B cell (primary cell): ENCODE measurements around the gene CBLB. TPM values are rescaled to one million over a fixed set of nuclear protein-coding genes. Genes with fewer than 3 reads are reported as not detected.
A peak's percentile ranks its signal among the peaks of the same experiment; 100 is the strongest.

ENCODE experiments used
- ATAC-seq: fragments of 200-7000 bp; cut with Tn5 transposase; one replicate; pipeline ENCODE4 v1.10.0; 2021; ENCODE audit warnings: low read depth, mild to moderate bottlenecking, moderate number of reproducible peaks, moderate library complexity
- CTCF ChIA-PET: fragments of 350-600 bp; sonication (Branson Sonifier 250); formaldehyde crosslinking; loops from one replicate; lab custom pipeline; 2021; ENCODE audit warnings: antibody characterized with exemption, inconsistent platforms; lab: Charles Lee
- POLR2A ChIA-PET: fragments of 350-600 bp; sonication (Branson Sonifier 250); formaldehyde crosslinking; loops from one replicate; lab custom pipeline; 2021; ENCODE audit warnings: antibody characterized with exemption; lab: Charles Lee
- DNase-seq: peaks from one replicate; pipeline ENCODE4 v3.0.0; 2013
- H2AFZ ChIP-seq: 2 replicates; pipeline ENCODE4 v1.6.1; 2012; ENCODE audit warnings: mild to moderate bottlenecking, low read depth, low read length; ENCODE audit not compliant: insufficient read depth, poor library complexity, severe bottlenecking
- H3K27ac ChIP-seq, 2 donors: 1 replicate in 1 of 2; 2 replicates in 1 of 2; pipeline ENCODE4 v1.5.1; 2012 to 2013; ENCODE audit warnings: low read length in 2 of 2, mild to moderate bottlenecking in 2 of 2, moderate library complexity in 1 of 2
- H3K27me3 ChIP-seq, 4 experiments: fragments of 200-600 bp in 1 of 4; sonication (generic) in 1 of 4; replicated peaks in 1 of 4; 1 replicate in 2 of 4; 2 replicates in 2 of 4; pipeline versions ENCODE4 v1.6.1 to v1.7.0; 2013 to 2016; ENCODE audit warnings: low read length in 3 of 4, mild to moderate bottlenecking in 2 of 4, mixed read lengths in 1 of 4, moderate library complexity in 1 of 4; ENCODE audit not compliant: insufficient read depth in 4 of 4, control insufficient read depth in 3 of 4; ENCODE audit errors: control extremely low read depth in 1 of 4
- H3K36me3 ChIP-seq, 2 experiments: replicated peaks in 1 of 2; 1 replicate in 1 of 2; 2 replicates in 1 of 2; pipeline versions ENCODE4 v1.6.1 to v1.7.1; 2013; ENCODE audit warnings: low read length in 1 of 2; ENCODE audit not compliant: insufficient read depth in 2 of 2, control insufficient read depth in 1 of 2; ENCODE audit errors: control extremely low read depth in 1 of 2, extremely low read depth in 1 of 2
- H3K4me1 ChIP-seq, 2 donors: fragments of 200-600 bp in 1 of 2; sonication (generic) in 1 of 2; 1 replicate in 1 of 2; 2 replicates in 1 of 2; pipeline versions ENCODE4 v1.5.1 to v1.6.1; 2013 to 2017; ENCODE audit warnings: low read length in 2 of 2; ENCODE audit not compliant: control insufficient read depth in 2 of 2, insufficient read depth in 2 of 2
- H3K4me2 ChIP-seq: replicated peaks from 2 replicates; pipeline ENCODE3; 2012; ENCODE audit warnings: mild to moderate bottlenecking, low read depth, low read length; ENCODE audit not compliant: poor library complexity, severe bottlenecking
- H3K4me3 ChIP-seq, 5 experiments: fragments of 200-600 bp in 1 of 5; sonication (generic) in 1 of 5; 1 replicate in 3 of 5; 2 replicates in 2 of 5; pipeline versions ENCODE4 v1.5.1 to v1.7.0; 2011 to 2016; ENCODE audit warnings: low read length in 4 of 5, mild to moderate bottlenecking in 4 of 5, low read depth in 2 of 5, control low read depth in 1 of 5, moderate library complexity in 1 of 5; ENCODE audit not compliant: insufficient read depth in 1 of 5; ENCODE audit errors: control extremely low read depth in 1 of 5, extremely low read depth in 1 of 5
- H3K79me2 ChIP-seq: fragments of 200-600 bp; sonication (generic); one replicate; pipeline ENCODE4 v1.6.0; 2016; ENCODE audit warnings: low read length; ENCODE audit not compliant: control insufficient read depth, insufficient read depth
- H3K9ac ChIP-seq: fragments of 200-600 bp; sonication (generic); 2 replicates; pipeline ENCODE4 v1.6.1; 2017; ENCODE audit warnings: mild to moderate bottlenecking, low read length, moderate library complexity
- H3K9me3 ChIP-seq, 3 donors: one replicate each; pipeline versions ENCODE4 v1.6.1 to v1.7.1; 2013; ENCODE audit warnings: low read length in 2 of 3; ENCODE audit not compliant: control insufficient read depth in 2 of 3, insufficient read depth in 1 of 3; ENCODE audit errors: control extremely low read depth in 1 of 3
- H4K20me1 ChIP-seq: 2 replicates; pipeline ENCODE4 v1.6.0; 2012; ENCODE audit warnings: mild to moderate bottlenecking, low read length; ENCODE audit not compliant: insufficient read depth, control insufficient read depth, poor library complexity, severe bottlenecking
- H3K27ac Mint-ChIP-seq: one replicate; pipeline ENCODE4 v1.8.0; 2021; ENCODE audit warnings: mixed read lengths
- H3K27me3 Mint-ChIP-seq: one replicate; pipeline ENCODE4 v1.8.0; 2021; ENCODE audit warnings: mixed read lengths
- H3K4me1 Mint-ChIP-seq: one replicate; pipeline ENCODE4 v1.8.0; 2021; ENCODE audit warnings: mixed read lengths
- H3K4me3 Mint-ChIP-seq: one replicate; pipeline ENCODE4 v1.8.0; 2021; ENCODE audit warnings: mixed read lengths
- H3K9me3 Mint-ChIP-seq: one replicate; pipeline ENCODE4 v1.8.0; 2022; ENCODE audit warnings: mixed read lengths; ENCODE audit not compliant: insufficient read depth
- CTCF ChIP-seq: fragments of 200-600 bp; IDR thresholded peaks from one replicate; pipeline ENCODE4 v1.8.0; 2022; ENCODE audit warnings: antibody characterized with exemption, mild to moderate bottlenecking
- EZH2 ChIP-seq: IDR thresholded peaks from 2 replicates; pipeline ENCODE4 v1.6.1; 2012; ENCODE audit warnings: borderline replicate concordance, low read depth, mild to moderate bottlenecking, moderate library complexity, low read length; ENCODE audit not compliant: insufficient read depth, poor library complexity, severe bottlenecking
- WGBS: methylation state at CpG from one replicate; pipeline ENCODE4 v1.1.5; 2013; ENCODE audit warnings: missing lambda C conversion rate; ENCODE audit not compliant: insufficient coverage; 5-methylcytosine and 5-hydroxymethylcytosine counted together
- intact Hi-C: fragments of 100-400 bp; cut with micrococcal nuclease; formaldehyde crosslinking; loops from one replicate; pipeline ENCODE4 v1.10.0; 2022
- polyA plus RNA-seq: library from polyadenylated mRNA; depleted of rRNA; stranded (reverse); fragments of >200 nt; gene quantifications from 2 replicates; pipeline ENCODE4 v1.2.3, GENCODE V29; 2012
- total RNA-seq, 2 donors: library from RNA; stranded (reverse); fragments of 120-200 nt in 1 of 2; gene quantifications; 1 replicate in 1 of 2; 2 replicates in 1 of 2; pipeline versions ENCODE4 v1.2.3 to v1.2.4, GENCODE V29; 2013 to 2022

CBLB gene
- total and polyA plus RNA-seq, 2 donors (not counting 1 experiment from before 2014, with no cell fraction given): 19.0 to 135 TPM

- Mint-ChIP-seq H3K4me3 (peak overlapping the region; percentile 93), H3K27me3 (no peaks in the 10 kb centered on the region), H3K9me3 (no peaks in the 10 kb centered on the region), H3K4me1 (peaks cover 44% of the 10 kb centered on the region), H3K27ac (peak overlapping the region; percentile 96)
- H2AFZ ChIP-seq: peak overlapping the region; percentile 99
- H4K20me1 ChIP-seq: no peaks in the 10 kb centered on the region
- H3K27ac ChIP-seq: peak overlapping the region; percentile 68 to 73
- intact Hi-C loops: loop anchor here (1.0 to 5.0 kb wide), 8 partner anchors 13 to 501 kb away; no protein-coding TSS in a partner anchor
- H3K36me3 ChIP-seq: no peaks in the 10 kb centered on the region
- peak overlapping the region; percentile 92 for H3K9ac ChIP-seq
- DNase-seq (no peak), ATAC-seq (no peak)
- peaks cover 22 to 31% of the 10 kb centered on the region in 2 donors for H3K4me1 ChIP-seq
- ChIA-PET POLR2A (interaction anchor here (1.0 kb wide), 1 partner anchor 34 kb away, joined by 3 read pairs; no protein-coding TSS in a partner anchor), CTCF (interaction anchor here (1.4 to 1.6 kb wide), 2 partner anchors 32 to 183 kb away, joined by 4 to 5 read pairs; no protein-coding TSS in a partner anchor)
- H3K4me3 ChIP-seq: peak overlapping the region; percentile 72 to 100 (median 97)
- H3K4me2 ChIP-seq: peak overlapping the region; percentile 86
- H3K79me2 ChIP-seq: peaks cover 55% of the 10 kb centered on the region
- WGBS: 0% methylated on average over 3 of the region's 3 CpGs
- H3K27me3 ChIP-seq: no peaks in the 10 kb centered on the region
- TF ChIP-seq CTCF (no peak), EZH2 (no peak)
- H3K9me3 ChIP-seq: no peaks in the 10 kb centered on the region
Observed at GRCh38 chr3:105869531-105869833, 670 bp upstream of the CBLB start.

- WGBS: under 1% methylated on average over 28 of the region's 28 CpGs
- ATAC-seq: peak; percentile 3
- H3K4me1 Mint-ChIP-seq: peaks cover 50% of the 10 kb centered on the region
Observed at GRCh38 chr3:105868431-105868741, 426 bp downstream of the CBLB start.

More at GRCh38 chr3:105868431-105868741, 426 bp downstream of the CBLB start:
- no peaks in the 10 kb centered on the region for H3K27me3 Mint-ChIP-seq
- H4K20me1 ChIP-seq: no peaks in the 10 kb centered on the region
- TF ChIP-seq EZH2 (no peak), CTCF (no peak)
- peak overlapping the region; percentile 99 for H2AFZ ChIP-seq
- CTCF ChIA-PET: interaction anchor here (0.9 to 1.6 kb wide), 6 partner anchors 10 to 182 kb away, joined by 3 to 5 read pairs (median 3); no protein-coding TSS in a partner anchor
- peak overlapping the region; percentile 67 to 100 (median 97) for H3K4me3 ChIP-seq
- peaks cover 58% of the 10 kb centered on the region for H3K79me2 ChIP-seq
- POLR2A ChIA-PET: interaction anchor here (0.7 to 1.5 kb wide), 3 partner anchors 31 to 252 kb away, joined by 3 to 7 read pairs (median 3); no protein-coding TSS in a partner anchor
- peak overlapping the region; percentile 86 for H3K4me2 ChIP-seq
- no peaks in the 10 kb centered on the region for H3K27me3 ChIP-seq
- peaks cover 26 to 34% of the 10 kb centered on the region in 2 donors for H3K4me1 ChIP-seq
- H3K36me3 ChIP-seq: peaks cover 0 to 5% of the 10 kb centered on the region in 2 experiments
- H3K9ac ChIP-seq: peak overlapping the region; percentile 92
- no peaks in the 10 kb centered on the region for H3K9me3 ChIP-seq
- H3K9me3 Mint-ChIP-seq: no peaks in the 10 kb centered on the region
- DNase-seq: no peak
- H3K27ac Mint-ChIP-seq: peak overlapping the region; percentile 96
- intact Hi-C loops: loop anchor here (2.0 to 5.0 kb wide), 6 partner anchors 14 to 500 kb away; no protein-coding TSS in a partner anchor
- H3K27ac ChIP-seq: peak overlapping the region; percentile 68 to 73
- H3K4me3 Mint-ChIP-seq: peak overlapping the region; percentile 93
